ENCODE data around the gene STAU1. TPM values are rescaled to one million over a fixed set of nuclear protein-coding genes. Genes with fewer than 3 reads are reported as not detected.

STAU1 gene
- polyA plus RNA-seq, 1 donor (not counting 4 experiments of a cell fraction or from before 2014, with no cell fraction given): 55.3 TPM

- H3K36me3 ChIP-seq (ENCODE audit: control insufficient read depth in 2 of 2, extremely low read depth in 1 of 2, insufficient read depth in 2 of 2, low read length in 2 of 2): peaks cover 23 to 41% of the 10 kb centered on the region in 2 experiments
- no peak overlapping the region for H3K4me2 ChIP-seq (ENCODE audit: control insufficient read depth, extremely low read depth, insufficient read depth, low read depth, low read length)
- H3K27ac ChIP-seq (ENCODE audit: control insufficient read depth, insufficient read depth, low read length): no peak overlapping the region
- no peaks in the 10 kb centered on the region for H3K9me1 ChIP-seq (ENCODE audit: control insufficient read depth, extremely low read depth, insufficient read depth, low read length)
- dilution Hi-C loops (cut with MboI; ENCODE audit: extremely low pct_ligation_motif_present, low sequenced_read_pairs): no loop called here
- DNase-seq (ENCODE audit: low read depth, low spot score) (no peak), FAIRE-seq (no peak)
- no peak overlapping the region for H3K4me3 ChIP-seq (ENCODE audit: control insufficient read depth in 2 of 3, extremely low read depth in 1 of 3, insufficient read depth in 2 of 3, low read depth in 1 of 3, low read length in 3 of 3)
- H3K4me1 ChIP-seq (ENCODE audit: control insufficient read depth, extremely low read depth, insufficient read depth, low read length): no peaks in the 10 kb centered on the region
- no peak overlapping the region for H2AFZ ChIP-seq (ENCODE audit: control insufficient read depth, low read length)
- H3K9me3 ChIP-seq (ENCODE audit: control insufficient read depth, low read depth, low read length): no peaks in the 10 kb centered on the region
- no peak overlapping the region for H3K9ac ChIP-seq (ENCODE audit: control insufficient read depth, extremely low read depth, insufficient read depth, low read length)
- TF ChIP-seq, protein P1, sequence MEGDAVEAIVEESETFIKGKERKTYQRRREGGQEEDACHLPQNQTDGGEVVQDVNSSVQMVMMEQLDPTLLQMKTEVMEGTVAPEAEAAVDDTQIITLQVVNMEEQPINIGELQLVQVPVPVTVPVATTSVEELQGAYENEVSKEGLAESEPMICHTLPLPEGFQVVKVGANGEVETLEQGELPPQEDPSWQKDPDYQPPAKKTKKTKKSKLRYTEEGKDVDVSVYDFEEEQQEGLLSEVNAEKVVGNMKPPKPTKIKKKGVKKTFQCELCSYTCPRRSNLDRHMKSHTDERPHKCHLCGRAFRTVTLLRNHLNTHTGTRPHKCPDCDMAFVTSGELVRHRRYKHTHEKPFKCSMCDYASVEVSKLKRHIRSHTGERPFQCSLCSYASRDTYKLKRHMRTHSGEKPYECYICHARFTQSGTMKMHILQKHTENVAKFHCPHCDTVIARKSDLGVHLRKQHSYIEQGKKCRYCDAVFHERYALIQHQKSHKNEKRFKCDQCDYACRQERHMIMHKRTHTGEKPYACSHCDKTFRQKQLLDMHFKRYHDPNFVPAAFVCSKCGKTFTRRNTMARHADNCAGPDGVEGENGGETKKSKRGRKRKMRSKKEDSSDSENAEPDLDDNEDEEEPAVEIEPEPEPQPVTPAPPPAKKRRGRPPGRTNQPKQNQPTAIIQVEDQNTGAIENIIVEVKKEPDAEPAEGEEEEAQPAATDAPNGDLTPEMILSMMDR (optimal IDR thresholded peaks at IDR 0.05 in 1 of 3, IDR thresholded peaks at IDR 0.05 in 1 of 3, conservative IDR thresholded peaks at IDR 0.05 in 1 of 3; ENCODE audit: extremely low read depth in 1 of 3, insufficient read depth in 2 of 3, low read length in 3 of 3): no peak
- TF ChIP-seq EZH2 (IDR thresholded peaks at IDR 0.05; ENCODE audit: low read length): no peak
- H4K20me1 ChIP-seq (ENCODE audit: control insufficient read depth, extremely low read depth, insufficient read depth, low read length): no peaks in the 10 kb centered on the region
- H3K79me2 ChIP-seq (ENCODE audit: control insufficient read depth, insufficient read depth, low read length): peaks cover 8% of the 10 kb centered on the region
- H3K27me3 ChIP-seq (ENCODE audit: control insufficient read depth, extremely low read depth, insufficient read depth, low read length): no peaks in the 10 kb centered on the region
These were observed 39.5 kb downstream of the STAU1 start for GRCh38 chr20:49148601-49149000.

DNA sequence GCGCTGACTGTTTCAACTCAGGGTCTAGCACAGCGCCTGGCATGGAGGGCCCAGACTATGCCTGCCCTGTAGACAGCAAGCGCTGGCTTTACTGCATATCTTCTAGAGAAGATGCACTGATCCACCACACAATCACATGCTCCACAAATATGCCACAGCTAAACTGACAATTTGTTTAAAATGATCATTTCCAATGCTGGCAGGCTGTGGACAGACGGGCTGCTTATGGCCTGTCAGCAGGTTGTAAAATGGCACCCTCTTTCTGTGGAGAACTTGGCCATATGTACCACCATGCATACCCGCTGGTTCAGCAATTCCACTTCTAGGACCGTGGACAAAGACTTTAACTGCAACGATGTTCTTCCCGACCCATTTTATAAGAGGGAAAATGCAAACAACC lies 40.8 kb downstream of the STAU1 start:
- Histone ChIP-seq H2AFZ (ENCODE audit: control insufficient read depth, low read length) (no peak overlapping the region), H3K79me2 (ENCODE audit: control insufficient read depth, insufficient read depth, low read length) (peaks cover 8% of the 10 kb centered on the region), H3K9ac (ENCODE audit: control insufficient read depth, extremely low read depth, insufficient read depth, low read length) (no peak overlapping the region), H3K36me3 (ENCODE audit: control insufficient read depth in 2 of 2, extremely low read depth in 1 of 2, insufficient read depth in 2 of 2, low read length in 2 of 2) (peaks cover 24 to 42% of the 10 kb centered on the region in 2 experiments), H3K27ac (ENCODE audit: control insufficient read depth, insufficient read depth, low read length) (no peak overlapping the region), H3K9me1 (ENCODE audit: control insufficient read depth, extremely low read depth, insufficient read depth, low read length) (no peaks in the 10 kb centered on the region), H3K9me3 (ENCODE audit: control insufficient read depth, low read depth, low read length) (no peaks in the 10 kb centered on the region), H3K27me3 (ENCODE audit: control insufficient read depth, extremely low read depth, insufficient read depth, low read length) (no peaks in the 10 kb centered on the region), H3K4me3 (ENCODE audit: control insufficient read depth in 2 of 3, extremely low read depth in 1 of 3, insufficient read depth in 2 of 3, low read depth in 1 of 3, low read length in 3 of 3) (no peak overlapping the region), H3K4me2 (ENCODE audit: control insufficient read depth, extremely low read depth, insufficient read depth, low read depth, low read length) (no peak overlapping the region), H4K20me1 (ENCODE audit: control insufficient read depth, extremely low read depth, insufficient read depth, low read length) (no peaks in the 10 kb centered on the region), H3K4me1 (ENCODE audit: control insufficient read depth, extremely low read depth, insufficient read depth, low read length) (no peaks in the 10 kb centered on the region)
- no peak for TF ChIP-seq EZH2 (IDR thresholded peaks at IDR 0.05; ENCODE audit: low read length)
- TF ChIP-seq, protein P1 (optimal IDR thresholded peaks at IDR 0.05 in 1 of 3, IDR thresholded peaks at IDR 0.05 in 1 of 3, conservative IDR thresholded peaks at IDR 0.05 in 1 of 3; ENCODE audit: extremely low read depth in 1 of 3, insufficient read depth in 2 of 3, low read length in 3 of 3): no peak
- dilution Hi-C loops (cut with MboI; ENCODE audit: extremely low pct_ligation_motif_present, low sequenced_read_pairs): no loop called here
- no peak for FAIRE-seq
- DNase-seq (ENCODE audit: low read depth, low spot score): no peak
